Lung (tissue), 12 donors: Measurements from ENCODE around the gene ADAMTS2. TPM values are rescaled to one million over a fixed set of nuclear protein-coding genes. Genes with fewer than 3 reads are reported as not detected.
A peak's percentile ranks its signal among the peaks of the same experiment; 100 is the strongest.

ENCODE experiments used
- ATAC-seq: fragments of 200-7000 bp; cut with Tn5 transposase; one replicate; pipeline ENCODE4 v1.9.1; 2020; ENCODE audit warnings: moderate number of reproducible peaks; ENCODE audit not compliant: insufficient read depth, low FRiP score
- DNase-seq, 3 donors: peaks; one replicate each; pipeline ENCODE4 v3.0.0-alpha.2; 2013 to 2017
- H3K27ac ChIP-seq, 2 donors: one replicate each; pipeline ENCODE4 v1.5.1; 2013; ENCODE audit warnings: mild to moderate bottlenecking in 2 of 2, moderate library complexity in 2 of 2, control low read depth in 1 of 2, inconsistent platforms in 1 of 2, low read depth in 1 of 2, low read length in 1 of 2
- H3K27me3 ChIP-seq, 3 donors: one replicate each; pipeline ENCODE4 v1.5.1; 2013; ENCODE audit warnings: low read length in 2 of 3; ENCODE audit not compliant: control insufficient read depth in 3 of 3, insufficient read depth in 3 of 3
- H3K36me3 ChIP-seq, 4 donors: one replicate each; pipeline ENCODE4 v1.5.1; 2013; ENCODE audit warnings: low read length in 4 of 4, mild to moderate bottlenecking in 1 of 4, moderate library complexity in 1 of 4; ENCODE audit not compliant: control insufficient read depth in 4 of 4, insufficient read depth in 4 of 4
- H3K4me1 ChIP-seq, 5 donors: one replicate each; pipeline ENCODE4 v1.5.1; 2013; ENCODE audit warnings: low read length in 5 of 5, mild to moderate bottlenecking in 2 of 5, moderate library complexity in 1 of 5; ENCODE audit not compliant: control insufficient read depth in 5 of 5, insufficient read depth in 5 of 5
- H3K4me3 ChIP-seq: one replicate; pipeline ENCODE4 v1.5.1; 2013; ENCODE audit warnings: mild to moderate bottlenecking, control low read depth, moderate library complexity
- H3K9ac ChIP-seq, 2 donors: one replicate each; pipeline ENCODE4 v1.5.1; 2013; ENCODE audit warnings: low read length in 2 of 2, control low read depth in 1 of 2; ENCODE audit not compliant: insufficient read depth in 1 of 2
- H3K9me3 ChIP-seq, 4 donors: one replicate each; pipeline ENCODE4 v1.5.1; 2013; ENCODE audit warnings: low read length in 3 of 4, mild to moderate bottlenecking in 1 of 4, moderate library complexity in 1 of 4; ENCODE audit not compliant: control insufficient read depth in 4 of 4, insufficient read depth in 3 of 4
- CTCF ChIP-seq: IDR thresholded peaks from 2 replicates; pipeline ENCODE4 v1.5.1; 2012; ENCODE audit warnings: mild to moderate bottlenecking; ENCODE audit errors: control extremely low read depth, extremely low read depth
- WGBS, 2 donors: extraction: QIAGEN DNeasy Blood & Tissue Kit; methylation state at CpG; one replicate each; pipeline ENCODE4 v1.1.7; 2013; 5-methylcytosine and 5-hydroxymethylcytosine counted together
- polyA plus RNA-seq, 2 donors: library from polyadenylated mRNA; stranded (reverse); fragments of 200-250 nt; gene quantifications; one replicate each; pipeline ENCODE4 v1.2.1, GENCODE V29; 2013
- total RNA-seq, 2 donors: library from RNA; depleted of rRNA in 1 of 2; stranded (reverse); fragments of >200 nt in 1 of 2; gene quantifications; one replicate each; pipeline ENCODE4 v1.2.1, GENCODE V29; 2014 to 2021
- donor health status: control.
- donor health status: control.
- donor health status: Bipolar disorder and iron deficiency.
- donor health status: healthy.
- donor health status: DM: yes; HTN: yes; CAD: no.

Gene ADAMTS2
- total and polyA plus RNA-seq, 4 donors: 9.3 to 45.5 (median 28.7) TPM

- Histone ChIP-seq H3K36me3 (no peaks in the 10 kb centered on the region), H3K27ac (no peak overlapping the region), H3K4me3 (no peak overlapping the region), H3K27me3 (no peaks in the 10 kb centered on the region), H3K9me3 (no peaks in the 10 kb centered on the region), H3K4me1 (peaks cover 0 to 21% (median 0%) of the 10 kb centered on the region in 5 donors), H3K9ac (no peak overlapping the region)
- DNase-seq (peak in 1 of 3 donors; percentile 10), ATAC-seq (no peak)
- TF ChIP-seq CTCF: no peak
- 40 to 41% methylated on average over 20 of the region's 20 CpGs for WGBS, 2 donors
Measured at GRCh38 chr5:179192185-179192890, 152.9 kb downstream of the ADAMTS2 start.

- 71 to 84% methylated on average over 14 of the region's 14 CpGs for WGBS, 2 donors
- TF ChIP-seq CTCF: no peak
- H3K9ac ChIP-seq: no peak overlapping the region
- H3K27ac ChIP-seq: no peak overlapping the region
- no peaks in the 10 kb centered on the region for H3K36me3 ChIP-seq
- peak in 1 of 3 donors; percentile 9 for DNase-seq
- no peak for ATAC-seq
- no peaks in the 10 kb centered on the region for H3K9me3 ChIP-seq
- H3K4me3 ChIP-seq: no peak overlapping the region
- no peaks in the 10 kb centered on the region for H3K27me3 ChIP-seq
- peaks cover 0 to 22% (median 0%) of the 10 kb centered on the region in 5 donors for H3K4me1 ChIP-seq
Measured at GRCh38 chr5:179191506-179192184, 153.6 kb downstream of the ADAMTS2 start.

GRCh38 chr5:179190851-179191505 lies 154.3 kb downstream of the ADAMTS2 start:
- no peaks in the 10 kb centered on the region for H3K36me3 ChIP-seq
- H3K27me3 ChIP-seq: no peaks in the 10 kb centered on the region
- H3K9me3 ChIP-seq: no peaks in the 10 kb centered on the region
- ATAC-seq (no peak), DNase-seq (peak in 1 of 3 donors; percentile 13)
- H3K9ac ChIP-seq: no peak overlapping the region
- WGBS, 2 donors: 54 to 81% methylated on average over 26 of the region's 26 CpGs
- H3K4me3 ChIP-seq: no peak overlapping the region
- no peak for TF ChIP-seq CTCF
- H3K4me1 ChIP-seq: peaks cover 0 to 18% (median 0%) of the 10 kb centered on the region in 5 donors
- H3K27ac ChIP-seq: no peak overlapping the region
